Natural killer cell treated with Interleukin-12 subunit alpha and Interleukin-12 subunit beta and Interleukin-15 and Interleukin-18, amount 100 ng/mL, for 72 hours (primary cell): Measurements from ENCODE around the gene FHDC1. TPM values are rescaled to one million over a fixed set of nuclear protein-coding genes. Genes with fewer than 3 reads are reported as not detected.

Experiments
- ATAC-seq, 2 donors: fragments of 150-1000 bp; cut with Tn5 transposase in 1 of 2; sonication (Bioruptor Pico), chemical (Tn5 transposase) in 1 of 2; 2 replicates each; pipeline ENCODE4 v1.10.0; 2021
- DNase-seq: peaks from one replicate; pipeline ENCODE4 v3.0.0; 2022; ENCODE audit warnings: low spot score
- H3K27ac Mint-ChIP-seq, 2 donors: 1 replicate in 1 of 2; 2 replicates in 1 of 2; pipeline ENCODE4 v1.8.0; 2022; ENCODE audit warnings: mixed read lengths in 2 of 2, mild to moderate bottlenecking in 1 of 2, moderate library complexity in 1 of 2
- H3K27me3 Mint-ChIP-seq, 2 donors: 1 replicate in 1 of 2; 2 replicates in 1 of 2; pipeline ENCODE4 v1.8.0; 2022; ENCODE audit warnings: mixed read lengths in 2 of 2
- H3K36me3 Mint-ChIP-seq: one replicate; pipeline ENCODE4 v1.8.0; 2022; ENCODE audit warnings: mixed read lengths
- H3K4me1 Mint-ChIP-seq, 2 donors: 1 replicate in 1 of 2; 2 replicates in 1 of 2; pipeline ENCODE4 v1.8.0; 2022; ENCODE audit warnings: low read depth in 2 of 2, mixed read lengths in 2 of 2, mild to moderate bottlenecking in 1 of 2
- H3K4me3 Mint-ChIP-seq: one replicate; pipeline ENCODE4 v1.8.0; 2022; ENCODE audit warnings: mixed read lengths
- H3K9me3 Mint-ChIP-seq: 2 replicates; pipeline ENCODE4 v1.8.0; 2022; ENCODE audit warnings: mixed read lengths
- total RNA-seq, 2 donors: library from RNA; stranded (reverse); gene quantifications; one replicate each; pipeline ENCODE4 v1.2.3, GENCODE V29; 2022

FHDC1 gene
- total RNA-seq, 2 donors from 2014 or later = 0.33 to 0.42 TPM

DNA sequence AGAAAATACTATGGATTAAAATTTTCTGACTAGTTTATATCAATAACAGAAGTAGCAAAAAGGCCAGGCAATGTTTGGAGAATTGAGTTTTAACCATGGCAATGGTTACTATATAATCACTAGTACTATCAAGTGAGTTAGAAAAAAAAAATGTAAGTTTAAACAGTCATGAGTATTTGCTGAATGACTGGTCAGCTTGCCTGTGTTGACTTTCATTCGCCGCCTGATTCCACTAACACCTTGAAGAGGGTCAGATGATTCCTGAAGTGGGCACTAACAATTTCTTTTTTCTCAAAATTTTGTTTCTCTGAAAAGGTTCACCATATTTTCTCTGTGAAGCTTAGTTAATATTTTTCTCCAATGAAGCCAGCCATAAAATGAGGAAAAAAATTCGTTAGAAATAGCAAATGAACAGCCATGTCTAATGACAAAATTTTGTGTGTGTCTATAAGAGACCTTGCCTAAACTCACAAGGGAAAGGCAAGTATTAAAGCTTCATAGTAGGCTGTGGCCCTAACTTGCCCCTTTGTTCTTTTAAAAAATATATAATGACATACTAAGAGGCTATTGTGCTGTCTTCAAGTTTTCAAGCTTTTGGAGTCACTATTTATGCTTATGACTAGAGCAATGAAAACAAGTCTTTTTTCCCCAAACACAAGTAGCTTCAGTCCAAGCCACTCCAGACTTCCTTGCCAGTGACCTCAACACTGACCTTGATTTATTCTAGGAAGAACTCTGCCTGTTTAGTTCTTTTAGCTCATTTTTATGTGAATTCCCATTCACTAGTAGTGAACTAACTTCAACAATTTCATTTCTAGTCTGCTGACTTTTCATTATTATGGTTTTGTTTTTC, 18.4 kb upstream of the FHDC1 start:
- no peaks in the 10 kb centered on the region for H3K4me1 Mint-ChIP-seq
- peaks cover 17% of the 10 kb centered on the region for H3K36me3 Mint-ChIP-seq
- DNase-seq (no peak), ATAC-seq (no peak)
- no peak overlapping the region for H3K27ac Mint-ChIP-seq
- peaks cover 2% of the 10 kb centered on the region for H3K9me3 Mint-ChIP-seq
- H3K27me3 Mint-ChIP-seq = no peaks in the 10 kb centered on the region
- H3K4me3 Mint-ChIP-seq = no peak overlapping the region

DNA sequence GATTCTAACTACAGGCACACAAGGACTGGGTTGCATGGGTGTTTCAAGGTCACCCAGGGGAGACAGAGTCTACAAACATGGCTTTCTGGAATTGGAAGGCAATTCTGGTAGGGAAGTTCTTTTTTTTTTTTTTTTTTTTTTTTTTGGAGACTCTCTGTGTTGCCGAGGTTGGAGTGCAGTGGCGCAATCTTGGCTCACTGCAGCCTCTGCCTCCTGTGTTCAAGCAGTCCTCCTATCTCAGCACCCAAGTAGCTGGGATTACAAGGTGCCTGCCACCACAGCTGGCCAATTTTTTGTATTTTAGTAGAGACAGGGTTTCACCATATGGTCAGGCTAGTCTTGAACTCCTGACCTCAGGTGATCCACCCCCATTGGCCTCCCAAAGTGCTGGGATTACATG, 16.3 kb upstream of the FHDC1 start:
- H3K36me3 Mint-ChIP-seq = peaks cover 17% of the 10 kb centered on the region
- no peak overlapping the region for H3K27ac Mint-ChIP-seq
- peaks cover 2% of the 10 kb centered on the region for H3K9me3 Mint-ChIP-seq
- no peaks in the 10 kb centered on the region for H3K27me3 Mint-ChIP-seq
- no peak overlapping the region for H3K4me3 Mint-ChIP-seq
- ATAC-seq (no peak), DNase-seq (no peak)
- H3K4me1 Mint-ChIP-seq = no peaks in the 10 kb centered on the region

GRCh38 chr4:152920768-152921167, 15.4 kb upstream of the FHDC1 start:
- Mint-ChIP-seq H3K27me3 (no peaks in the 10 kb centered on the region), H3K4me3 (no peak overlapping the region), H3K36me3 (peaks cover 17% of the 10 kb centered on the region), H3K9me3 (peaks cover 2% of the 10 kb centered on the region), H3K4me1 (no peaks in the 10 kb centered on the region), H3K27ac (no peak overlapping the region)
- ATAC-seq (no peak), DNase-seq (no peak)

DNA sequence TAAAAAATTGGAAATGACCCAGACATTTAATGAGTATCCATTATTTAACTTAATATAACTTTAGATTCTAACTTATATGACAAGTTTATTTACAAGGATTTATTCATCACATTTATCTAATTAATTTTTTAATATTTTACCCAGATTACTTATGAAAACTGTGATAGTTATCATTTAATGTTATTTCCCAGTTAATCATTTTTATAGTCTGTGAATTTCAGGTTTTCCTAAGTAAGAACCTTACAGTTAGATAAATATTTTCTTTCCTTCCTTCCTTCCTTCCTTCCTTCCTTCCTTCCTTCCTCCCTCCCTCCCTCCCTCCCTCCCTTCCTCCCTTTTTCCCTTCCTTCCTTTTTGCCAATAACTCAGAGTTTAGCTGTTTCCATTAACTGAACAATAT, 14.8 kb upstream of the FHDC1 start:
- H3K36me3 Mint-ChIP-seq = peaks cover 17% of the 10 kb centered on the region
- H3K4me1 Mint-ChIP-seq = no peaks in the 10 kb centered on the region
- H3K9me3 Mint-ChIP-seq = peaks cover 2% of the 10 kb centered on the region
- no peak overlapping the region for H3K27ac Mint-ChIP-seq
- H3K4me3 Mint-ChIP-seq = no peak overlapping the region
- no peak for ATAC-seq
- DNase-seq = no peak
- no peaks in the 10 kb centered on the region for H3K27me3 Mint-ChIP-seq

- H3K4me1 Mint-ChIP-seq = no peaks in the 10 kb centered on the region
- peaks cover 2 to 12% of the 10 kb centered on the region in 2 donors for H3K27me3 Mint-ChIP-seq
- DNase-seq (no peak), ATAC-seq (no peak)
- no peaks in the 10 kb centered on the region for H3K9me3 Mint-ChIP-seq
- H3K27ac Mint-ChIP-seq = no peak overlapping the region
- no peak overlapping the region for H3K4me3 Mint-ChIP-seq
- H3K36me3 Mint-ChIP-seq = peaks cover 7% of the 10 kb centered on the region
Observed at GRCh38 chr4:152925851-152926250, 10.3 kb upstream of the FHDC1 start.

GRCh38 chr4:152926959-152927358, 9.2 kb upstream of the FHDC1 start:
- no peaks in the 10 kb centered on the region for H3K4me1 Mint-ChIP-seq
- H3K36me3 Mint-ChIP-seq = peaks cover 2% of the 10 kb centered on the region
- peaks cover 2 to 21% of the 10 kb centered on the region in 2 donors for H3K27me3 Mint-ChIP-seq
- no peak for DNase-seq
- no peak overlapping the region for H3K27ac Mint-ChIP-seq
- H3K9me3 Mint-ChIP-seq = no peaks in the 10 kb centered on the region
- no peak overlapping the region for H3K4me3 Mint-ChIP-seq
- ATAC-seq = no peak

DNA sequence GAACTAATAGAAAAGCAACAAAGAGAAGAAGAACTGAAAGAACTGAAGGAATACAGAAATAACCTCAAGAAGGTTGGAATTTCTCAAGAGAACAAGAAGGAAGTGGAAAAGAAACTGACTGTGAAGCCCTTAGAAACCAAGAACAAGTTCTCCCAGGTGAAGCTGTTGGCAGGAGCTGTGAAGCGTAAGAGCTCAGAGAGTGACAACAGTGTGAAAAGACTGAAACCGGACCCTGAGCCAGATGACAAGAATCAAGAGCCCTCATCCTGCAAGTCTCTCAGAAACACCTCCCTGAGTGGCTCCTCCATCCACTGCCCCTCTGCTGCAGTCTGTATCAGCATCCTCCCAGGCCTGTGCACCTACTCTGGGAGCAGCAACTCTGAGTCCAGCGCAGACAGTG, 8.4 kb upstream of the FHDC1 start:
- H3K9me3 Mint-ChIP-seq = no peaks in the 10 kb centered on the region
- H3K4me1 Mint-ChIP-seq = no peaks in the 10 kb centered on the region
- H3K27me3 Mint-ChIP-seq = peaks cover 2 to 21% of the 10 kb centered on the region in 2 donors
- no peak overlapping the region for H3K4me3 Mint-ChIP-seq
- DNase-seq (no peak), ATAC-seq (no peak)
- H3K27ac Mint-ChIP-seq = no peak overlapping the region
- H3K36me3 Mint-ChIP-seq = no peaks in the 10 kb centered on the region

- Mint-ChIP-seq H3K9me3 (no peaks in the 10 kb centered on the region), H3K4me1 (no peaks in the 10 kb centered on the region), H3K4me3 (no peak overlapping the region), H3K27me3 (peaks cover 2 to 21% of the 10 kb centered on the region in 2 donors), H3K36me3 (no peaks in the 10 kb centered on the region), H3K27ac (no peak overlapping the region)
- DNase-seq (no peak), ATAC-seq (no peak)
Observed at GRCh38 chr4:152928286-152928685, 7.8 kb upstream of the FHDC1 start.

DNA sequence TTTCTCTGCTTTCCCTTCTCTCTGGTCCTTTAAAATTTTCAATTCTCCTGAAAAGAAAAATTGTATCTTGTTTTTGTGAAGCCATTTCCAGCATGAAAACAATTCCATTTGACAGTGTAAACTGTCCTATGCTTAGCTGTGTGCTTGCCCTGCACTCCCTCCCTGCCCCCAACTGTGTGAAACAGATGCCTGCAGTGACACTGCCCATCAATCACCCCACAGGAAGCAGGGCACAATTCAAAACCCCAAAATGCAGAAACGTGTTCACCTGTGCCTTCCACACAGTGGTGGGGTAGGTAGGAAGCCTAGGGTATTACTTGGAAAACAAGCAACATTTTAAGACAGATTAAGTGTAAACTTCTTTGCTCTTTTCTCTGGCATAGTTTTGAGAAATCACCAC, 6.2 kb upstream of the FHDC1 start:
- H3K27me3 Mint-ChIP-seq = peaks cover 11 to 36% of the 10 kb centered on the region in 2 donors
- no peak overlapping the region for H3K27ac Mint-ChIP-seq
- H3K9me3 Mint-ChIP-seq = no peaks in the 10 kb centered on the region
- no peaks in the 10 kb centered on the region for H3K4me1 Mint-ChIP-seq
- DNase-seq = no peak
- no peak for ATAC-seq
- no peaks in the 10 kb centered on the region for H3K36me3 Mint-ChIP-seq
- H3K4me3 Mint-ChIP-seq = no peak overlapping the region

DNA sequence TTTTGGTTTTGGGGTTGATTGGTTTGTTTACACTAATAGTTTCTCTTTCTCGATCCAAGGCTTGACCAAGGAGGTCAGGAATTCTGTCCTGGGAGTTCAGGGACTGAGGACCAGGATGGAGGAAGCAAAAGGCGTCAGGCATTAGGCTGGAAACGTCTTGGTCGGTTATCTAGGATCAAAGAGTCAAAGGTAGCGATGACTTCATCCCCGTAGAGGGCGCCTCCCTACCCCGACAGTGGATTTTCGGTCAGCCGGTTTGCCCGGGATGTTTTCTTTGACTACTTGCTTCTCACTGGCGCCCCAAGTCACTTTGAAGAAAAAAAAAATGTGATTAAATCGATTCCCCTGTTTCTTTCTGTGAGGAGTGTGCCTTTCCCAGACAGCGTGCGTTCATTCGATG, 980 bp upstream of the FHDC1 start:
- no peaks in the 10 kb centered on the region for H3K9me3 Mint-ChIP-seq
- H3K27ac Mint-ChIP-seq = no peak overlapping the region
- peak overlapping the region; percentile 63 for H3K4me3 Mint-ChIP-seq
- H3K27me3 Mint-ChIP-seq = peaks cover 28 to 52% of the 10 kb centered on the region in 2 donors
- DNase-seq (no peak), ATAC-seq (no peak)
- peaks cover 9 to 16% of the 10 kb centered on the region in 2 donors for H3K4me1 Mint-ChIP-seq
- no peaks in the 10 kb centered on the region for H3K36me3 Mint-ChIP-seq

DNA sequence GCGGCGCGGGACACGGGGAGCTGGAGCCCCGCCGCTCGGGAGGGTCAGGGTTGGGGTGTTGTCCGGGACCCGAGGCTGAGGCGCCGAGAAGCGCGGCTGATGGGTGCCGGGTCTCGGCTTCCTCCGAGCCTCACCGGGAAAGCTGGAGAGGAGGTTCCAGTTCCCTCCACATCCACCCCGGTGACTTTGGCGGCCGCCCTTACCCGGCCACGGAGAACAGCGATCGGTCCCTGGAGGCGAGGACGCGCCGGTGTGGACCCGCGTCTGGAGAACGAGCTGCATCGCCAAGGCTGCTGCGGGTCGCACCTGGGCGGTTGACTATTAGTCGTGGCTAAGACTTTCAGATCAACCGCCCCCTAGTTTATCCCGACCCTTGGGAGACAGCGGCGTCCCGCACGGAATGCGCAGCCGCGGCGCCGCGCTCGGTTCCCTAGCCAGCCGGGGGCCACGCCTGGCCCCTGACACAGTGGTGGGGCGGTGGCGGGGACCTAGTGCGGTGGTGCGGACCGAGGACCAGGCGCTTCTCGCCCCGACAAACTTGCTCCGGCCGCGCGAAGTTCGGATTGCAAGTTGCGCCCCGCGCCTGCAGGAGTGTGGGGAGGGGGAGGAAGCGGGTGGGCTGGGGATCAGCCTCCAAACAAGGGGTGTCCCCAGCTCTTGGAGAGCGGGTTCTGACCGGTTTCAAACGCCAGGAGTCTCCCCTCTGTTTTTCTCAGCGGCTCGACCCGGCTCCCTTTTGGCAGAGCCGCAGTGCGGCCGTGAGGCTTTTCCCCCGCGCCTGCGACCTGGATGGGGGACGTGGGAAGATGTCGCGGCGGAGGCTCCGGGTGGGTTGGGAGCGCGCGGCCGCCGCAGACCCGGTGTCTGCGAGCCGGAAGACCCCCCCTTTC, 568 bp downstream of the FHDC1 start:
- Mint-ChIP-seq H3K27me3 (peaks cover 32 to 49% of the 10 kb centered on the region in 2 donors), H3K4me3 (peak overlapping the region; percentile 12)
- peak; percentile 35 to 60 for ATAC-seq

GRCh38 chr4:152937336-152938236, 1.5 kb downstream of the FHDC1 start:
- H3K36me3 Mint-ChIP-seq = no peaks in the 10 kb centered on the region
- no peak for DNase-seq
- ATAC-seq = peak; percentile 48 to 70
- H3K4me3 Mint-ChIP-seq = peak overlapping the region; percentile 66
- H3K27me3 Mint-ChIP-seq = peaks cover 32 to 49% of the 10 kb centered on the region in 2 donors
- peaks cover 9 to 16% of the 10 kb centered on the region in 2 donors for H3K4me1 Mint-ChIP-seq
- H3K9me3 Mint-ChIP-seq = no peaks in the 10 kb centered on the region
- no peak overlapping the region for H3K27ac Mint-ChIP-seq

More for the DNA sequence above, 568 bp downstream of the FHDC1 start:
- Mint-ChIP-seq H3K36me3 (no peaks in the 10 kb centered on the region), H3K27ac (no peak overlapping the region), H3K4me1 (peaks cover 9 to 16% of the 10 kb centered on the region in 2 donors), H3K9me3 (no peaks in the 10 kb centered on the region)
- no peak for DNase-seq

GRCh38 chr4:152938237-152938947, 2.3 kb downstream of the FHDC1 start:
- Mint-ChIP-seq H3K27ac (no peak overlapping the region), H3K27me3 (peaks cover 32 to 48% of the 10 kb centered on the region in 2 donors), H3K4me1 (peaks cover 9 to 16% of the 10 kb centered on the region in 2 donors), H3K36me3 (no peaks in the 10 kb centered on the region), H3K9me3 (no peaks in the 10 kb centered on the region), H3K4me3 (peak overlapping the region; percentile 66)
- ATAC-seq = no peak
- DNase-seq = no peak
